HFFc6 (cell line): Measurements from ENCODE around the gene RANBP17. TPM values are rescaled to one million over a fixed set of nuclear protein-coding genes. Genes with fewer than 3 reads are reported as not detected.
"Not testable (repeated sequence)": the region's sequence is repeated elsewhere in the genome, so short reads cannot be mapped to it uniquely, and the experiment has no call there.

Source experiments
- DNase-seq: peaks from one replicate; pipeline ENCODE4 v3.0.0-alpha.2; 2018
- H3K27ac Mint-ChIP-seq: 2 replicates; pipeline ENCODE4 v1.8.0; 2020; ENCODE audit warnings: mild to moderate bottlenecking, mixed read lengths
- H3K27me3 Mint-ChIP-seq: 2 replicates; pipeline ENCODE4 v1.8.0; 2021; ENCODE audit warnings: mild to moderate bottlenecking, moderate library complexity, mixed read lengths; ENCODE audit not compliant: insufficient read depth
- H3K36me3 Mint-ChIP-seq: 2 replicates; pipeline ENCODE4 v1.8.0; 2021; ENCODE audit warnings: low read depth, mixed read lengths
- H3K4me1 Mint-ChIP-seq: 2 replicates; pipeline ENCODE4 v1.8.0; 2020; ENCODE audit warnings: low read depth, mixed read lengths
- H3K4me3 Mint-ChIP-seq: 2 replicates; pipeline ENCODE4 v1.8.0; 2020; ENCODE audit warnings: mild to moderate bottlenecking, moderate library complexity, mixed read lengths
- H3K9me3 Mint-ChIP-seq: 2 replicates; pipeline ENCODE4 v1.8.0; 2020; ENCODE audit warnings: mild to moderate bottlenecking, mixed read lengths
- CTCF ChIP-seq: fragments of 200-600 bp; sonication (generic); IDR thresholded peaks from 2 replicates; pipeline ENCODE4 v1.5.0; 2021; ENCODE audit warnings: antibody characterized with exemption, mild to moderate bottlenecking
- total RNA-seq, 6 experiments: library from RNA; stranded (reverse); fragmentation: NEBNext Ultra II Directional; extraction: Animal tissue kit (Norgen Biotek cat#: 25700); gene quantifications; 2 replicates in 1 of 6; 3 replicates in 5 of 6; pipeline ENCODE4 v1.2.3, GENCODE V29; 2021

Gene RANBP17
- total RNA-seq, 6 experiments from 2014 or later, result 3.3 to 7.2 (median 4.9) TPM

GRCh38 chr5:171032435-171032973, 170.7 kb downstream of the RANBP17 start:
- no peak for TF ChIP-seq CTCF
- no peak overlapping the region for H3K27ac Mint-ChIP-seq
- no peaks in the 10 kb centered on the region for H3K4me1 Mint-ChIP-seq
- no peaks in the 10 kb centered on the region for H3K9me3 Mint-ChIP-seq
- no peaks in the 10 kb centered on the region for H3K36me3 Mint-ChIP-seq
- DNase-seq, result no peak
- H3K27me3 Mint-ChIP-seq, result no peaks in the 10 kb centered on the region
- no peak overlapping the region for H3K4me3 Mint-ChIP-seq

GRCh38 chr5:171041893-171042292, 180.1 kb downstream of the RANBP17 start:
- H3K4me3 Mint-ChIP-seq, DNase-seq, H3K9me3 Mint-ChIP-seq, H3K27ac Mint-ChIP-seq, H3K4me1 Mint-ChIP-seq, H3K27me3 Mint-ChIP-seq, H3K36me3 Mint-ChIP-seq: not testable (repeated sequence)

- no peak overlapping the region for H3K4me3 Mint-ChIP-seq
Observed at GRCh38 chr5:171050916-171051315, 189.1 kb downstream of the RANBP17 start.

GRCh38 chr5:171055875-171056454, 194.1 kb downstream of the RANBP17 start:
- H3K36me3 Mint-ChIP-seq, result peaks cover 11% of the 10 kb centered on the region; the same call in 1 of the 2 replicates
- H3K9me3 Mint-ChIP-seq, result peaks cover 11% of the 10 kb centered on the region
- no peak for DNase-seq
- no peak overlapping the region for H3K27ac Mint-ChIP-seq
- H3K4me1 Mint-ChIP-seq, result no peaks in the 10 kb centered on the region
- TF ChIP-seq CTCF, result no peak
- no peaks in the 10 kb centered on the region; the same call in 1 of the 2 replicates for H3K27me3 Mint-ChIP-seq
- H3K4me3 Mint-ChIP-seq, result no peak overlapping the region

More at GRCh38 chr5:171050916-171051315, 189.1 kb downstream of the RANBP17 start:
- Mint-ChIP-seq H3K9me3 (peaks cover 8% of the 10 kb centered on the region), H3K27me3 (no peaks in the 10 kb centered on the region; the same call in 1 of the 2 replicates), H3K27ac (no peak overlapping the region), H3K4me1 (no peaks in the 10 kb centered on the region), H3K36me3 (peaks cover 5% of the 10 kb centered on the region; the same call in 1 of the 2 replicates)
- DNase-seq, result no peak
- TF ChIP-seq CTCF, result no peak

GRCh38 chr5:171067540-171068130, 205.8 kb downstream of the RANBP17 start:
- Mint-ChIP-seq H3K27ac (no peak overlapping the region), H3K9me3 (peaks cover 32% of the 10 kb centered on the region), H3K27me3 (no peaks in the 10 kb centered on the region; the same call in 1 of the 2 replicates), H3K4me1 (no peaks in the 10 kb centered on the region), H3K36me3 (peaks cover 34% of the 10 kb centered on the region), H3K4me3 (no peak overlapping the region)
- TF ChIP-seq CTCF, result no peak
- DNase-seq, result no peak

GRCh38 chr5:171074747-171075146, 212.9 kb downstream of the RANBP17 start:
- no peaks in the 10 kb centered on the region for H3K27me3 Mint-ChIP-seq
- H3K4me1 Mint-ChIP-seq, result no peaks in the 10 kb centered on the region
- no peak overlapping the region for H3K27ac Mint-ChIP-seq
- no peak overlapping the region for H3K4me3 Mint-ChIP-seq
- H3K36me3 Mint-ChIP-seq, result peaks cover 5% of the 10 kb centered on the region
- TF ChIP-seq CTCF, result no peak
- DNase-seq, result no peak
- H3K9me3 Mint-ChIP-seq, result no peaks in the 10 kb centered on the region
